ENCODE data around the gene METTL25B. TPM values are rescaled to one million over a fixed set of nuclear protein-coding genes. Genes with fewer than 3 reads are reported as not detected.

METTL25B gene
- total RNA-seq (2022), result 52.7 and 63.8 TPM in 2 replicates
- Bru-seq, nascent RNA, result percentile 75 among the genes with signal in this experiment
- BruChase-seq, experiment 1, labeled RNA remaining after a 6-hour chase, result percentile 85 among the genes with signal in this experiment
- percentile 91 among the genes with signal in this experiment for BruChase-seq, experiment 2, labeled RNA remaining after a 2-hour chase
- long read RNA-seq, partial matches to known transcripts, result 2 of 40 reads
- long read RNA-seq, other reads (novel, unspliced or antisense), result 34 of 40 reads

DNA sequence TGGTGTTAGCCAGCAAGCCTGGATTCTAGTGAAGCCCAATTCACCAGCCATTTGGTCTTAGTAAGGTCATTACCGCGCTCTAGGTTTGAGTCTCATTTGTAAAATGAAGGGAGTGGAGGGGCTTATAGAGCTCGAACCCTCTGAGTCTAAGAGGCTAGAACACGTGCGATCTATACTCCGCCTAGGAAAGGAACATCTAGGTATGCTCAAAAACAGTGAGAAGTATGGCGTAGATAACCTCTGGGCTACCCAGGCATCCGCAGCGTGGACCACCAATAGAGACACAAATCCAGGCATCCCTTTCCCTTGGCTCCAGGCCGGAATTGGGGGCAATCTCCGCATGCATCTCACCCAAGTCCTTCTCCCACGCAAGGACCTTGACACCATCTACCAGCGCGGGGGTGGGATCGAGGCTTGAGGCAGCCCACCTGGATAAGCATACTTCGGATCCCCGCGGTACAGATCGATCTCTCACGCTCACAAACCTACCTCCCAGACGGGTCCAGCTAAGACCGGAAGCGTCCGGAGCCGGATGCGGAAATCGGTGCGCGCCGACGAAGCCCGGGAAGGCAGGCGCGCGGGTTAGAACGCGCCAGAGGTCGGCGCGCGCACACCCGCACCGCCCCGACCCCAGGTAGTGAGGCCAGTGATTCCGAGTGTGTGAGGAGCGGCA is at the start of gene METTL25B:
METTL25B (plus strand) TSS at position 544 of the 673 bp plus-strand sequence. CDS start 636 bp downstream, outside the sequence.
- DNase-seq, result peak; percentile 85
- CTCF ChIA-PET, result interaction anchor here (0.6 to 5.1 kb wide), 19 partner anchors 9 to 955 kb away, joined by 3 to 199 read pairs (median 5); partner anchors contain the start of genes INSRR, MRPL24, NTRK1 and PRCC
- BruUV-seq (replicated peaks), result TSS peak; percentile 76
- Mint-ChIP-seq H3K27me3 (ENCODE audit: unreplicated experiment) (no peaks in the 10 kb centered on the region), H3K9me3 (ENCODE audit: low read depth, unreplicated experiment) (no peaks in the 10 kb centered on the region), H3K4me1 (ENCODE audit: low read depth, unreplicated experiment) (peaks cover 28% of the 10 kb centered on the region), H3K4me3 (ENCODE audit: low read depth, unreplicated experiment) (no peak within 1 kb of the TSS), H3K36me3 (ENCODE audit: insufficient read depth, unreplicated experiment) (peaks cover 6% of the 10 kb centered on the region), H3K27ac (ENCODE audit: unreplicated experiment) (no peak within 1 kb of the TSS)
- TF ChIP-seq, protein P1, sequence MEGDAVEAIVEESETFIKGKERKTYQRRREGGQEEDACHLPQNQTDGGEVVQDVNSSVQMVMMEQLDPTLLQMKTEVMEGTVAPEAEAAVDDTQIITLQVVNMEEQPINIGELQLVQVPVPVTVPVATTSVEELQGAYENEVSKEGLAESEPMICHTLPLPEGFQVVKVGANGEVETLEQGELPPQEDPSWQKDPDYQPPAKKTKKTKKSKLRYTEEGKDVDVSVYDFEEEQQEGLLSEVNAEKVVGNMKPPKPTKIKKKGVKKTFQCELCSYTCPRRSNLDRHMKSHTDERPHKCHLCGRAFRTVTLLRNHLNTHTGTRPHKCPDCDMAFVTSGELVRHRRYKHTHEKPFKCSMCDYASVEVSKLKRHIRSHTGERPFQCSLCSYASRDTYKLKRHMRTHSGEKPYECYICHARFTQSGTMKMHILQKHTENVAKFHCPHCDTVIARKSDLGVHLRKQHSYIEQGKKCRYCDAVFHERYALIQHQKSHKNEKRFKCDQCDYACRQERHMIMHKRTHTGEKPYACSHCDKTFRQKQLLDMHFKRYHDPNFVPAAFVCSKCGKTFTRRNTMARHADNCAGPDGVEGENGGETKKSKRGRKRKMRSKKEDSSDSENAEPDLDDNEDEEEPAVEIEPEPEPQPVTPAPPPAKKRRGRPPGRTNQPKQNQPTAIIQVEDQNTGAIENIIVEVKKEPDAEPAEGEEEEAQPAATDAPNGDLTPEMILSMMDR (IDR thresholded peaks at IDR 0.05; ENCODE audit: unreplicated experiment), result no peak
- intact Hi-C loops (cut with micrococcal nuclease; ENCODE audit: unreplicated experiment), result loop anchor here (2.0 to 5.0 kb wide), 4 partner anchors 21 to 133 kb away; partner anchors contain the start of genes NTRK1 and PRCC

- DNase-seq, result no peak
- Mint-ChIP-seq H3K27me3 (ENCODE audit: unreplicated experiment) (peaks cover 67% of the 10 kb centered on the region), H3K36me3 (ENCODE audit: insufficient read depth, unreplicated experiment) (peaks cover 11% of the 10 kb centered on the region), H3K4me3 (ENCODE audit: low read depth, unreplicated experiment) (no peak overlapping the region), H3K4me1 (ENCODE audit: low read depth, unreplicated experiment) (peaks cover 14% of the 10 kb centered on the region), H3K9me3 (ENCODE audit: low read depth, unreplicated experiment) (no peaks in the 10 kb centered on the region), H3K27ac (ENCODE audit: unreplicated experiment) (no peak overlapping the region)
- TF ChIP-seq, protein P1 (IDR thresholded peaks at IDR 0.05; ENCODE audit: unreplicated experiment), result no peak
- intact Hi-C loops (cut with micrococcal nuclease; ENCODE audit: unreplicated experiment), result loop anchor here (10.0 kb wide), 1 partner anchor 175 kb away; the partner anchor contains the start of gene INSRR
- no TSS peak for BruUV-seq (replicated peaks)
- CTCF ChIA-PET, result interaction anchor here (1.3 to 1.4 kb wide), 2 partner anchors 9 to 56 kb away, joined by 3 to 4 read pairs; no protein-coding TSS in a partner anchor
These were observed 48.2 kb upstream of the METTL25B start for GRCh38 chr1:156680056-156680455.

DNA sequence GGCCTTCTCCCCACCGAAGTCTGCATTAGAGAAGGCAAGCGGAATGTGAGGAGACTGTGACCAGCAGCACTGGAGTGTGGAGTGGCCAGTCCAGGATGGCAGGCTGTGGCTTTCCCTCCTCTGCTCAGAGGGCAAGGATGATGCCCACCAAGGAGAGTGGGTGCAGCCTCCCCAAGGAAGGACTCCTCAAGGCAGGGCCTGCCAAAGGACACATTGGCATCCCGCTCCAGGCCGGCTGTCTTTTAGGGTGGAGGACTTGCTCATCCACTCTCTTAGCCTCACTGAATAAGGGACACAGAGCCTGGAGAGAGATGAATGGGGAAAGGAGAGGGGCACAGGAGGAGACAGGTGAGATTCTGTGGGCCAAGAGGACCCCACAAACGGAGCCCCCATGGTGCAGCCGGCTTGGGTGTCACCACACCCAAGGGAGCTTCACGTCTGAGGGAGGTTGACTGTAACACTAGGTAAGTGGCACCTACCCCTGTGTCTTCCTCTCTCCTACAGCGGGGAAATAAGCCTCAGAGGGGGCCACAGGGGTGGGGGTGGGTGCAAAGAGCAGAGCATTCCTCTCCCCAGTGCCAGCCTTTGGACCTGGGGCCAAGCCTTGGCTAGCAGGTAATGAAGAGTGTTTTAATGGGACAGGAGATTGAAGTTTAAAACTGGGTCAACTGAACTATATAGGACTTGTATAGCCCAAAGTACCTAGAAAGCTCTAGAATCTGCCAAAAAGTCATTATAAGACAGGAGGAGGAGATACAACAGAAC is 46.9 kb upstream of the METTL25B start:
- H3K36me3 Mint-ChIP-seq (ENCODE audit: insufficient read depth, unreplicated experiment), result peaks cover 11% of the 10 kb centered on the region
- TF ChIP-seq, protein P1 (IDR thresholded peaks at IDR 0.05; ENCODE audit: unreplicated experiment), result no peak
- H3K27ac Mint-ChIP-seq (ENCODE audit: unreplicated experiment), result no peak overlapping the region
- no peaks in the 10 kb centered on the region for H3K9me3 Mint-ChIP-seq (ENCODE audit: low read depth, unreplicated experiment)
- intact Hi-C loops (cut with micrococcal nuclease; ENCODE audit: unreplicated experiment), result loop anchor here (10.0 kb wide), 1 partner anchor 173 kb away; the partner anchor contains the start of gene INSRR
- no TSS peak for BruUV-seq (replicated peaks)
- CTCF ChIA-PET, result interaction anchor here (0.6 to 1.3 kb wide), 2 partner anchors 8 to 21 kb away, joined by 4 to 6 read pairs; no protein-coding TSS in a partner anchor
- H3K27me3 Mint-ChIP-seq (ENCODE audit: unreplicated experiment), result peaks cover 67% of the 10 kb centered on the region
- DNase-seq, result no peak
- H3K4me3 Mint-ChIP-seq (ENCODE audit: low read depth, unreplicated experiment), result no peak overlapping the region
- peaks cover 14% of the 10 kb centered on the region for H3K4me1 Mint-ChIP-seq (ENCODE audit: low read depth, unreplicated experiment)

Measured in Calu3 (cell line).